HG03139 (cell line): Measurements from ENCODE around the gene ATG9A.
A peak's percentile ranks its signal among the peaks of the same experiment; 100 is the strongest.

ENCODE experiments used
- ATAC-seq: cut with Tn5 transposase; IDR thresholded peaks from one replicate; pipeline ENCODE4 v1.9.1; 2021; ENCODE audit not compliant: unreplicated experiment

Gene ATG9A

DNA sequence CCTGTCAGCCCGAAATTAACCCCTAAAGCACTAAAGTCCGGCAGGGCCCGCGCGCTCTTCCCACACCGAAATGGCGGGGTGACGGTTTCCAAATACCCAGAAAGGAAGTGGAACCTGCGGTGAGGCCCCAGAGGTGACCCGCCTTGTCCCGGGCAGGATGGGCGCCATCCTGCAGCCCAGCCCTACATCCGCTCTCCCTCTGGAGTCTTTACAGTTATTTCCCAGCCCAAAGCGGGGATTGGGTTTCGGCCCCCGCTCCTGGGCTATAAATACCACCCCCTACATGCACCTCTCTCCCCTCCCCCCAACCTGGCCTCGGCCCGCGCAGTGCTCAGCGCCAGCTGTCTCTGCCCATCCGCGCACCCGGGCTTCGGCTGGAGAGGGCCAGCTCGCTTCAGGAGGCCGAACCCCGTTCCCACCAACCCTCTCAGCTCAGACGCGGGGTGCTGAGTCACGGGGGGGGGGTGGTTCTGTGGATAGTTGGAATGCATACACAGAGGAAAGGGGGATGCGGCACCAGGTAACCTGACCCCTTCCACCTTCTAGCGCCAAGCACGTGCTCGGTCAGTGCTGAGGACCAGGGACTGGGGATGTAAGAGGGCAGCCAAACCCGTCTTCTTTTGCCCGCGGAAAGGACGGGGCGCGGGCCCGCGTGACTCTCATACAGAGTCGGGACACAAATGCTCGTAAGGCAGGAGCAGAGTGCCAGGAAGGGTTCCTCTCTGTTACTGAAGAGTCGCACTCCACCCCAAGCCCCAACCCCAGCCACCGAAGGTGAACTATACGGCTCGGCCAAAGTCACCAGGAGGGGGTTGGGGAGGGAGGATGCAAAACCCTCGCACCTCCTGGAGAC lies 23.7 kb upstream of the ATG9A start, which contains the start of gene TUBA4B:
Gene TUBA4B (plus strand): TSS at position 344 of the 853 bp plus-strand sequence. CDS start 165 bp downstream, at position 509.
- peak; percentile 5 for ATAC-seq

DNA sequence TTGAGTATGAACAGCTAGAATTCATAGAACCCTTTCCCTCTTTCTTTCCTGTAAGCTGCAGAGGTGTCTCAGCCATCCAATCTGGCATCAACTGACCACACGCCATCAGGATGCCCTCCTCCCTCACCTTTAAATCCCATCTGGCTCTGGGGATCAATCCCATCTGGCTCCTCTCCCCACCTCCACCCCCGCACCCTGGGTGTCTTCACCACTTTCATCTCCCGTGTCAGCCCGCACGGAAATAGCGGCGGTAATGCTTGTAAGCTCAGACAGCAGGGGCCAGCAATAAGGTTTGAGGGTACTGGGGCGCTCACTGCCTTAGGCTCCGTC lies 23.1 kb upstream of the ATG9A start:
- ATAC-seq = no peak

DNA sequence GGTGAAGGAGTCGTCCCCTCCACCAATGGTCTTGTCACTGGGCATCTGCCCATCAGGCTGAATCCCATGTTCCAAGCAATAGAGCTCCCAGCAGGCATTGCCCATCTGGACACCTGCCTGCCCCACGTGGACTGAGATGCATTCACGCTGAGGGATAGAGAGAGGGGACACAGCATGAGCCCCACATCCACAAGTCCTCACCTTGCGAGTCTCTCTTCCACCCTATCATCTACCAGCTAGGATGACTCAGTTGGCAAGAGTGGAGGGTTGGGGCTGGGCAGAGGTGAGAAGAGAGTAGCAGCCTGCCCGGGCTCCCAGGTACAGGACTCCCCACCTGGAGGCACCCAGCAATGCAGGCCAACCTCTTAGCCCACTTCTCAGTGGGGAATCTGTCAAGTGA lies 22.6 kb upstream of the ATG9A start:
- no peak for ATAC-seq

DNA sequence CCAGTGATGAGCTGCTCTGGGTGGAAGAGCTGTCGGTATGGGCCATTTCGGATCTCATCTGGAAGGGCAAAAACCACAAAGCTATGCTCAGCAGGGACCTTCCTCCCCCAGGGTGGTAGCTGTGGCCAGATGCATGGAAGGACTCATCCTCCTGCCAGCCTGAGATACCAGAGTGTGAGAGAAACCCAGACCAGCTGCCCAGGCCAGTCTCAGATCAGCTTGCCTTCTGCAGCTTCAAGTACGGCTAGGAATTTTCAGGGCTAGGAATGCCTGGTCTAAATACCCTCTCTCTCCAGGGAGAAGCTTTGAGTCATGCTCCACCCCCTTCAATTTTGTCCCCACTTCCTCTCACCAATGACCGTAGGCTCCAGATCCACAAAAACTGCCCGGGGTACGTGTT lies 22.2 kb upstream of the ATG9A start:
- no peak for ATAC-seq

DNA sequence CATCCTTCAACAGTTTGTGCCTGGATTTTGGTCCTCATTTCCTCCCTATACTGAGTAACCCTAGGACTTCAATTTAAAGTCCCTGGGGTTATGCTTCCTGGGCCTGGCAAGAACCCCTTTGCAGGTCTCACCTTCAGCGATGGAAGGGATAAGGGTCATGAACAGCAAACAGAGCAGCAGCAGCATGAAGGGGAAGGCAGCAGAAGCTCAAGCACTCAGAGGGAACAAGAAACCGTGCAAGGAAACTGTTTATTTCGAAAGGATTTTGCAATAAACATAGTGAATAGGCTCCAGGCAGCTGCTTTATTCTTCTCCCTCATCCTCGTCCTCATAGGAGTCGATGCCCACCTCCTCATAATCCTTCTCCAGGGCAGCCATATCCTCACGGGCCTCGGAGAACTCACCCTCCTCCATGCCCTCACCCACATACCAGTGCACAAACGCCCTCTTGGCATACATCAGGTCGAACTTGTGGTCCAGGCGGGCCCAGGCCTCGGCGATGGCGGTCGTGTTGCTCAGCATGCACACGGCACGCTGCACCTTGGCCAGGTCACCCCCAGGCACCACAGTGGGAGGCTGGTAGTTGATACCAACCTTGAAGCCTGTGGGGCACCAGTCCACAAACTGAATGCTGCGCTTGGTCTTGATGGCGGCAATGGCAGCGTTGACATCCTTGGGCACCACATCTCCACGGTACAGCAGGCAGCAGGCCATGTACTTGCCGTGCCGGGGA lies 20.8 kb upstream of the ATG9A start:
- ATAC-seq = no peak

DNA sequence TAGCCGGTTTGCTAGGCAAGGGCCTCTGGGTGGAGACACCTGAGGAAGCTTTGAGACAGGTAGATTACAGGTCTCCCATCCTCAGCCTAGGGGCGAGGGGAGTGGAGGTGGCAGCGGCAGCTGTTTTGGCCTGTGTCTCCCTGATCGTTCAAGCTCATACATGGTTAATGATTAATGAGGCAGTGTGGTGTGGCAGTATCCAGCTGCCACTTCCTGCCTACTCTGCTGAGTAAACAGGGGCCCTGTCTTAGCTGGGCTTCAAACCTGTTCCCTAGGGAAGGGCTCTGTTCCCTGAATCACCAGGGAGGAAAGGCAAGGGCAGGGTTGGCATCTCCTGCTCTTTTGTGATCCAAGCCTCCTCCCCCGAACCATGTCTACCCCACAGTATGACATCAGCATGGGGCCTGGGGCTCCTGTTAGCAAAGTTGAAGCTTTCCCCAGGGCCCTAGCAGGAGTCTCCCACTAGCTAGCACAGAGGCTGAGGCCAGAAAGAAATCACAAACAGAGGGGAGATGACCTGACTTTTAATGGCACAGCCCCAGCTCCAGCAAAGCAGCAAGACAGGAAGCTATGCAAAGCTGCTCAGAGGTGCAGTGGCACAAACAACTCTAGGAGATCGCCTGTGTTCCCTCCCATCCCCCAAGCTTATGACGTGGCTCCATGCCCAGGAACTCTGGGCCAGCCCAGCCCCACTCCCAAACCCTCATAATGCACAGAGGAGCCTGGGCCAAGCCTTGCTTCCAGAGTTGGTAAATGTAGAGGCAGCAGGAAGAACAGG lies 20.0 kb upstream of the ATG9A start:
- ATAC-seq = peak; percentile 38

DNA sequence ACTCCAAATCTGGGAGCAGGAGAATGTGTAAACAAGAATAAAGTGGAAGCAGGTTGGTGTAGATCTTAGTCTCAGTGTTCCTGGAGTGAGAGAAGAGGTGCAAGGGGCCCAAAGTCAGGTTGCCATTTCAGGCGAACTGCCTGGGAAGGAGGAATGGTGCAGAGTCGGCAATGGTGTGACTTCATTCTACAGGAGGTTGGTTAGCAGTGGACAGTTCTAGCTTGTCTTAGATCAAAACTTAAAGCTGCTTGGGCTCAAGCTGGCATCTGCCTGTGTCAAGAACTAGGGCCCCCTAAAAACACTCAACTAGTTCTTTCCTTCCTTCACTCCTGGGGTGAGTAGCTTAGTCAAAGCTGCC lies 19.4 kb upstream of the ATG9A start:
- ATAC-seq = no peak

DNA sequence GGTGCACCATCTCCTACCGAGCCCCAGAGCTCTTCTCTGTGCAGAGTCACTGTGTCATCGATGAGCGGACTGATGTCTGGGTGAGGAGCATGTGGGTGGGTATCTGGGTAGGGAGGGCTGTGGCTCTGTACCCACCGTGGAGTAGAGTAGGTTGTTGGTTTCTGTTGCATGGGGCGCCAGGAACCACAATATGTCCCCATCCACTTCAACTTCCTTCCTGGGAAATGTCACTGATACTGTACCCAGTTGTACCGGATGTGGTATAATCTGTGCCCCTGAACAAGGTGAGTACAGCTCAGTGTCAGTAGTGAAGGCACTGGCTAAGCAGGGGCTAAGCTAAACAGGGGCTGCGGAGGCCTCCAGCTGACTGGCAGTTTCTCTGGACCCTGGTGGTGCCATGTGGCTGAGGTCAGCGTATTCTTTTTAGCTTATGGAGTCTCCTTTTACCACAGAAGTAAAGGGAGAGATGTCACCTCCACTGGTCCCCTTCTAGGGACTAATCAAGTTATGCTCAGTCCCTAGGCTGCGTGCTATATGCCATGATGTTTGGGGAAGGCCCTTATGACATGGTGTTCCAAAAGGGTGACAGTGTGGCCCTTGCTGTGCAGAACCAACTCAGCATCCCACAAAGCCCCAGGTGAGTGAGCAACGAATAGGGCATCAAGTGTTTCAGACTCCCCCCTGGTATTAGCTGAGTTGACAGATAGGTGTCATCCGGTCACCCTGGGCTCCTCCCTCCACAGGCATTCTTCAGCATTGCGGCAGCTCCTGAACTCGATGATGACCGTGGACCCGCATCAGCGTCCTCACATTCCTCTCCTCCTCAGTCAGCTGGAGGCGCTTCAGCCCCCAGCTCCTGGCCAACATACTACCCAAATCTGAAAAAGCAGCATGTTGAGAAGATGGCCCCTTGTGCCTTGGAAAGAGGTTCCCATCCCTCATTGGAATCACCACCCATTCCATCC lies 18.5 kb upstream of the ATG9A start:
- no peak for ATAC-seq

DNA sequence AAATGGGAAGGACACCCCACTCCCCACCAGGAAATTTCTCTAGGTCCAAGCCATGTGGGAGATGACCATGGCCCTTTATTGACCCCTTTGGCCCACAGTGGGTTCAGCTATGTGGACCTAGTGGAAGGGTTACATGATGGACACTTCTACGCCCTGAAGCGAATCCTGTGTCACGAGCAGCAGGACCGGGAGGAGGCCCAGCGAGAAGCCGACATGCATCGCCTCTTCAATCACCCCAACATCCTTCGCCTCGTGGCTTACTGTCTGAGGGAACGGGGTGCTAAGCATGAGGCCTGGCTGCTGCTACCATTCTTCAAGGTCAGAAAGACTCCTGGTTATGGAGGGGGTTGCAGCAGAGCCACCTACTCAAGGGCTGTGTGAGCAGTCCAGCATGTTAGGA lies 17.1 kb upstream of the ATG9A start:
- ATAC-seq = no peak

DNA sequence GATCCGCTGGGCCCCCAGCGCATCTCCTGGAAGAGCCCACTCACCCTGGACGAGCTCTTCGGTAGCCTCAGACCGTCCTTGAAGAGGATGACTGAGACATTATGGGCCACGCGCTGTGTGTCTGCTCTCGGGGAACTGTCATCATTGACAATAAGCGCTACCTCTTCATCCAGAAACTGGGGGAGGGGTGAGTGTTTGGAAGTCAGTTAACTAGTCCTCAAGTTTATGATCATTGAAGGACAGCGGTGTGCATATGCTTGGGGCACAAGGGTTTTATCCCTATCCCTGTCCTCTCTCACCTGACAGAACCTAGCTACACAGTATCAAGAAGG lies 16.4 kb upstream of the ATG9A start:
- ATAC-seq = no peak

DNA sequence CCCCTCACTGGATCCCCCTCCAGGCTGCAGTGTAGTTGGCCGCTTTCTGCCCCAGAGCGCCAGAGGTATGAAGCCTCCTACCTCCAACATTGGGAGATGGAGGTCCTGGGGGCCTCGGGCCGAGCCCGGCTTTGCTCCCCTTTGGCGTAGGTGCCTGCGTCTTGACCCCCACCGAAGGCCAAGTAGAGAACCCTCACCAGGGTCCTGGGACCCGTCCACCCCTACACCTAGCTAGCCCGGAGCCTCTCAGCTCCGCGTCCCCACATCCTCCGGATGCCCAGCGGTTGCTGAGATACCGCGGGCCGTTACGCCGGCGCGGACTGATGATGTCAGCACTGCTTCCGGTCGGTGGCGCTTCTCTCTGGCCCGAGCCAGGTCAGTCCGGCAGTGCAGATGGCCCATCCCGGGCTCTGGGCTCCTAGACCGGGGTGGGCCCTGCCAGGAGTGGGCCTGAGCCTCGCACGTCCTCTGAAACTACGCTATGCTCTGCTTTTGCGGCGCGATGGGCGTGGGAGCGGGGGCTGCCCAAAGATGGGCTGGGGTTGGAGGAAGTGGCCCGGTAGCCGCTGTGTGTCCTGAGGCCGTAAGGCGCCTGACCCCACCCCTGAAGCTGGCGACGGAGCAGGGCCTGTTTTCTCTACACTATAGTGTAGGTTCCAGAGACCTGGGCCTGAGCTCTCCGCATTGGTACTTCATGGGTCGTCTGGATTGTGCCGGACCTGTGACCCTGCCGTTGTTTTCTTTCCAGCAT lies 15.9 kb upstream of the ATG9A start, which contains the start of the genes GLB1L and STK16:
Gene GLB1L (minus strand): TSS at position 297 of the 751 bp plus-strand sequence. CDS start 1,871 bp downstream, outside the sequence.
Gene STK16 (plus strand): TSS at position 332 of the 751 bp plus-strand sequence. CDS start 521 bp downstream, outside the sequence.
- ATAC-seq = peak; percentile 54

DNA sequence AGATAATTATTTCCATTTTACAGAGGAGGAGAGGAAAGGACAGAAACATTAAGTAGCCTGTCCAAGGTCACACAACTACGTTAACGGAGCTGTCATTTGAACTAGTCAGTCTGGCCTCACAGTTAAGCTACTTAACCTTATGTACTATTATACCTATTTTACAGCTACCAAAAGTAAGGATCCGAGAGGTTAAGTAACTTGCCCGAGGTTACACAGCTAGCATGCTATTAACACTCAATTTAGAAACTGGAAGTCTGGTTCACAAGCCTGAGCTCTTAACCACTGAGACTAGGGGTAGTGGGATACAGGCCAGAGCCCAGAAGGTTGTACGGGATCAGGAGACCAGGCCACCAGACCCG lies 15.3 kb upstream of the ATG9A start:
- ATAC-seq = no peak

DNA sequence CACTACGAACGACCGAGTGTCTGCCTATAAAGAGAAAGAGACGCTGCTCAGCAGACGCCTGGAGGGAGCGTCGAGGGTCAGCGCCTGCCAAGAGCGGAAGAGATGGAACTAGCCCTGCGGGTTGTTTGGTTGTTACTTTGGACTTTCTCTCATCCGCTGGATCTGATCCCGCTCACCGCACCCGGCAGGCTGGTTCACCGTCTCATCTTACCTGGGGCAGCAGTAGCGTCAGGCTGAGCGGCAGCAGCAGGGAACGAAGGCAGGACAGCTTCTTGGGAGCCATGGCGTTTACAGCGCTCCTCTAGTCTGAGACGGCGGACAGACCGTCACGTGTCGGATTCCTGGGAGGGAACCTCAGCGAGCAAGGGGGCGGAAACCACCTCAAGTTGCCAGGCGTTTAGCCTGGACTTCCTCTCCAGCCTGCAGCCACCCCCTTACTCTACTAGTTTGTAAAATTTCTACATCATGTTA lies 13.9 kb upstream of the ATG9A start:
- no peak for ATAC-seq

DNA sequence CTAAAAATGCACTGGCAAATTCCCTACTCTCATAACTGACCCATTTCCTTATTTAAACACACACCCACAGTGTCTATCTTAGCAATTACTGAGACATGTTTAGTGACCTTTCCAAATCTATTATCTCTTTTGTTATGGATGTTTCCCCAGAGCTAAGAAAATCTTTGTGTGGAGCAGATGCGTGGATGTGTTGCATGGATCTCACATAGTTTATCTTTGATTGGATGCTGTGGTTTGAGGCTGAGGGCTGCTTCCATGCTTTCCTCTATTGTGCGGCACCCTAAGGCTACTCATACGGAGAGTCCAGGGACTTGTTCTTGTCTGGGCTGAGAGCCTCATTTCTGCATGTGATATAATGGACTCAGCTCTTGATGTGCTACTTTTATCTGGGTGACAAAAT lies 4.9 kb upstream of the ATG9A start:
- ATAC-seq = no peak

DNA sequence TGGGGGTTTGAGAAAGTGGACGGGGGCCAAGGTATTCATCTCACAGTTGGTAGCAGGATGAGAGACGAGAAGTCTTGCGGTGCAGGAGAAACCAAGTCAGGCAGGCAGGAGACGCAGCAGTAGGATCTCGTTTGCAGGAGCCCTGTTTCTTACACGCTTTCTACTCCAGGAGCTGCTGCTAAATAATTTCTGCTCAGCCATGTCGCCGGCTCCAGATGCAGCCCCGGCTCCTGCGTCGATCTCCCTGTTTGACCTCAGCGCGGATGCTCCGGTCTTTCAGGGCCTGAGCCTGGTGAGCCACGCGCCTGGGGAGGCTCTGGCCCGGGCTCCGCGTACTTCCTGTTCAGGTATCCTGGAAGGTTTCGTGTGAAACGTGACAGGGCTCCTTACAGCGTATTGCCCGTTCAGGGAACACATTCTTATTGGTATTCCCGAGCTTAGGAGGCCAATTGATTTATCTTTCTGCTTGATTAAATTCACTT lies 664 bp upstream of the ATG9A start:
- ATAC-seq = no peak

DNA sequence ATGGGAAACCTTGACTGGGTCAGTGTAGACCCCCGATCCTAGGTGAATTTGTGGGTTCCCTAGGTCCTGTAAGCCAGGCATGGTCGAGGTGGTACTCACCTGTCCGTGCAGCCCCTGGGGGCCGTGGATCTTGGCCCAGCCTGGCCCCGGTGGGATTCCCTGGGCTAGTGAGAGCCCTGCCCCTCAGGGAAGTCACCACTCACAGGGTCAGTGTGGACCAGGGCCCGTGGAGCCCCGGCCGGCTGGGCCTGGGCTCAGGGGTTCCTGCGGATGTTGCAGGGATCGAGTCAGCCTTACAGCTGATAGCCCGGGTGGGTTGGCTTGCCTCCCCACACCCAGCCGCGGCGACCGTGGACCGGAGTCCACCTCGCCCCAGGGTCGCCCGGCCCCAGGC lies 528 bp downstream of the ATG9A start:
- peak; percentile 8 for ATAC-seq

DNA sequence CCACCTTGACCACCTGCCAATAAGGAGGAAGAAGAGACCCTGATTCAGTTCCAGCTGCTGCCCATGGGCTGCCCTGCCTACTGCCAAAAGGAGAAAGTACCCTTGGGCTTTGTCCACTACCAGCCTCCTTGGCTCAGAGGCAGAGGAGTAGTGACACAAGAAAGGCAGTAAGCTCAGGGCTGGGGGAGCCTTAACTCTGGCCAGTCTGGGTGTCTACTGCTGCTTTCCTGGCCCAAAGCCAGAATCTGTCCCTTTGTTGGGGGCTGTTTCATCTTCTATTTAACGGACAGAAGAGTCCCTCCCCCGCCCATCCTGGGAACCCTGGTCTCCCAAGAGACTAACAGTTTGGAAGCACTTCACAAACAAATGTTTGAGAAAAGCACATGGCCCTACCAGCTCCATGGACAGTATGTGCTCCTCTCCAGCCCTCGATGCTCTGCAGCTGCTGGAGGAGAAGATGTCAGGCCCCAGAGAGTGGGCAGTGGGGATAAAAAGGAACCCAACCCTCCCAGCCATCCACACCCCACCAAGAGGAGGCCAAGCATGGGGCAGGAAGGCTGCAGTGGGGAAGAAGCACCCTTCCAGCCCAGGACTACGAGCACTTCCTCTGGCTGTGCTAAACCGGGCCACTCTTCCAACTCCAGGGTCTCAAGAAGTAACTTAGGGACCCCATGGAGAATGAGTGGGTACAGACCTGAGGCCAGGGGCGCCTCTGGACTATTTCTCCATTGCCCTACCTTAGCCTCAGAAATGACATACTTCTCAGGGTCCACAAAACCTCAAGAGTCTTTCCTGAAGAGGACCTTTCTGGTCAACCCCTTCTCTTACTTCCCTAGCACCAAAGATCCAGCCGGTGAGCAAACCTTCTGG lies 1.2 kb downstream of the ATG9A start:
- no peak for ATAC-seq

DNA sequence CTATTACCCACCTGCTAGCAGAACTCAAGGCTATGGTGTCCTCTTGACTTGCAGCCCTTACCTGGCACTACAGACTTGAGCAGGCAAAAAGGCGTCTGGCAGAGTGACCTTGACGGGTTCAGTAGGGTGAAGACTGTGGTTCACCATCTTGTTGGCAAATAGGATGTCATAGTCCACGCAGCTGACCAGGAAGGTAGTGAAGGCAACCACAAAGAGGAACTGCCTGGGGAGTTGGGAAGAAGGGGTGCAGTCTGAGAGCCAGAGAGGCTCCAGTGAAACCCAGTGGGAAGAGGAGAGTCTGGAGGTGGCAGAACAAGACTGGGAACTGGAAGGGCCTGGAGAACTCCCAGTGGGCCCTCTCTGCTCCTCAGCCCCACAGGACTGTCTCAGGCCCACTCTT lies 4.1 kb downstream of the ATG9A start:
- ATAC-seq = no peak
